ENCODE results near the gene HAUS8. TPM values are rescaled to one million over a fixed set of nuclear protein-coding genes. Genes with fewer than 3 reads are reported as not detected.

HAUS8 gene, protein sequence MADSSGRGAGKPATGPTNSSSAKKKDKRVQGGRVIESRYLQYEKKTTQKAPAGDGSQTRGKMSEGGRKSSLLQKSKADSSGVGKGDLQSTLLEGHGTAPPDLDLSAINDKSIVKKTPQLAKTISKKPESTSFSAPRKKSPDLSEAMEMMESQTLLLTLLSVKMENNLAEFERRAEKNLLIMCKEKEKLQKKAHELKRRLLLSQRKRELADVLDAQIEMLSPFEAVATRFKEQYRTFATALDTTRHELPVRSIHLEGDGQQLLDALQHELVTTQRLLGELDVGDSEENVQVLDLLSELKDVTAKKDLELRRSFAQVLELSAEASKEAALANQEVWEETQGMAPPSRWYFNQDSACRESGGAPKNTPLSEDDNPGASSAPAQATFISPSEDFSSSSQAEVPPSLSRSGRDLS
- total RNA-seq: 10 to 100 TPM; 26.0 to 35.2 TPM

DNA sequence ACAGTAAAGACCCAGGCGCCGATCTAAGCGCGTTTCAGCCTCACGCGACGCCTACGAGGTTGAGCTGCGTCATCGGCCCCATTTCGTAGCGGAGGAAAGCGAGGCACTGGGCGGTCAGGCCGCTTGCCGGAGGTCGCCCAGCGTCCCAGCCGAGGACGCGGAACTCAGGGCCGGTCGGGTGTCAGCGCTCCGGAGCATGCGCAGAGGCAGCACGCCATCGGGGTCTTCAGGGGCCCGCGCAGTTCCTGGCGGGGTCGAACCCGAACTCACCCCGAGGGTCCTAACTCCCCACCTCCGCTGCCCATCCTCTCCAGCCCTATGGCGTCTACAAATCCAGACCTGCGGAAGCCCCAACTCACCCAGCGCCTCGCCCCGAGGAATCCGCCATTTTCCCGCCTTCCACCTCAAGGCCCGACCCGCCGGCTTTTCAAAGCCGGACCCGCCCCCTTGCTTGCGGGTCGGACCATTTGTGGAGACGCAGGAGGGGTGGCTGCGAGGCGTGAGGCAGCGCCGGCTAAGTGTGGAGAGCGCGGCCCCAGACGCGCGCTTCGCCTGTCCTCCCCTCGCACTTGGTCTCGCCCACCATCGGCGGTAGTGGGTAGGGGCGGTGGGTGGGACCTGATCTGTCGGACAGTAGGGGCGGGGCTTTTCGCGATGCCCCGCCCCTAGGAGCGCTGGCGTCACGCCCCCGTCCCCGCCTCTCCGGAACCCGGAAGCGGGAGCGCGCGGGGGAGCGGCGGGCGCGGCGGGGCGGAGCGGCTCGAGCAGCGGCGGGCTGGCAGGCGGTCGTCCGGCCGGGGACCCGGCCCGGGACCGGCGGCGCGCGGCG is at the start of gene HAUS8, which contains the start of gene MYO9B:
TSS of gene HAUS8 (minus strand) at position 418 of the 829 bp plus-strand sequence. CDS start at position 388, 30 bp downstream.
TSS of gene MYO9B (plus strand) at position 743 of the 829 bp plus-strand sequence. CDS start 25,941 bp downstream, outside the sequence.
- no peaks in the 10 kb centered on the region for H3K9me3 Mint-ChIP-seq
- peak within 1 kb of the TSS; percentile 99 for H3K4me3 Mint-ChIP-seq
- no peaks in the 10 kb centered on the region for H3K27me3 Mint-ChIP-seq
- peaks cover 54% of the 10 kb centered on the region for H3K36me3 Mint-ChIP-seq (ENCODE audit: low read depth)
- peaks cover 33% of the 10 kb centered on the region for H3K4me1 Mint-ChIP-seq
- peak within 1 kb of the TSS; percentile 97 for H3K27ac Mint-ChIP-seq
- ATAC-seq (replicated peaks): peak; percentile 80

DNA sequence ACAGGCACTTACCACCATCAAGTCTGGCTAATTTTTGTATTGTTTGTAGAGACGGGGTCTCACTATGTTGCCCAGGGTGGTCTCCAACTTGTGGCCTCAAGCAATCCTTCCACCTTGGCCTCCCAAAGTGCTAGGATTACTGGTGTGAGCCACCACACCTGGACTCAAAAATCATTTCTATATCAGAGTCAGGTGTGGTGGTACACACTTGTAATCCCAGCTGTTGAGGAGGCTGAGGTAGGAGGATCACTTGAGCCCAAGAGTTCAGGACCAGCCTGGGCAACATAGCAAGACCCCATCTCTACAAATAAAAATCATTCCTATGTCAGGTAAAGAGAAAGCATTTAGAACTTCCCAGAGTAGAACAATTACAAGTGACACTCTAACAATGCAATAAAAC is 48.8 kb upstream of the HAUS8 start:
- Mint-ChIP-seq H3K36me3 (ENCODE audit: low read depth) (peaks cover 37% of the 10 kb centered on the region), H3K27ac (peak overlapping the region; percentile 64), H3K27me3 (no peaks in the 10 kb centered on the region), H3K9me3 (no peaks in the 10 kb centered on the region), H3K4me1 (peaks cover 22% of the 10 kb centered on the region), H3K4me3 (peak overlapping the region; percentile 91)
- ATAC-seq (replicated peaks): no peak

DNA sequence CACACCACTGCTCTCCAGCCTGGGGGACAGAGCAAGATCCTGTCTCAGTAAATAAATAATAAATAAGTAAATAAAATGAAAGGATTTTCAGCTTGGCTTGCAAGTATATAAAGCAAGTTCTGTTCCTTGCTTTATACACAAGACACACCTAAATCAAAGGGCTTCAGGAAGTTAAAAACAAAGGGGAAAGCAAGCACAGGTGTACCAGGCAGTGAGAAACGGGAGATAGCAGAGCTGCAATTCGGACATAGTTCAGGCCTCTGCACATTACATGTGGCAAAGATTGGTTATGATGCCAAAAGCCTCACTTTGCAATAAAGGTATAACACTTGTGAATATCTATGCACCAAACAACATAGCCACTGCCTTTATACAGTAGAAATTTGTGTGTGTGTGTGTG is 47.8 kb upstream of the HAUS8 start:
- Mint-ChIP-seq H3K36me3 (ENCODE audit: low read depth) (peaks cover 34% of the 10 kb centered on the region), H3K4me3 (no peak overlapping the region), H3K9me3 (no peaks in the 10 kb centered on the region), H3K27me3 (no peaks in the 10 kb centered on the region), H3K27ac (no peak overlapping the region), H3K4me1 (peaks cover 22% of the 10 kb centered on the region)
- ATAC-seq (replicated peaks): no peak

DNA sequence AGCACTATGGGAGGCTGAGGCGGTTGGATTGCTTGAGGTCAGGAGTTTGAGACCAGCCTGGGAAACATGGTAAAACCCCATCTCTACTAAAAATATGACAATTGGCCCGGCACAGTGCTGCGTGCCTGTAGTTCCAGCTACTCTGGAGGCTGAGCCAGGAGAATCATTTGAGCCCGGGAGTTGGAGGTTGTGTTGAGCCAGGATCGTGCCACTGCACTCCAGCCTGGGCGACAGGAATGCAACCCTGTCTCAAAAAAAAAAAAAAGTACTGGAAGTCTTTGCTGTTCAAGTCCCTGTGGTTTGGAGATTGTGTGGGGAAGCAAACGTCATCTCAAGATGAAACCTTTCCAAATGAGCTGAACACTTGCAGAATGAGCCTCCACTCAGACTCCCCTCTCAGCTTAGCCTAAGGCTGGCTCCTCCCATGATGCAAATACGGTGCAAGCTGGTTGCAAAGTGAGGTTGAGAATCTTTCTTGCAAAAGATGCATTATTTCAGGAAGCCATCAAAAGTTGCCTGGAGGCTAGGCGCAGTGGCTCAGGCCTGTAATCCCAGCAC is 46.6 kb upstream of the HAUS8 start:
- no peak overlapping the region for H3K27ac Mint-ChIP-seq

DNA sequence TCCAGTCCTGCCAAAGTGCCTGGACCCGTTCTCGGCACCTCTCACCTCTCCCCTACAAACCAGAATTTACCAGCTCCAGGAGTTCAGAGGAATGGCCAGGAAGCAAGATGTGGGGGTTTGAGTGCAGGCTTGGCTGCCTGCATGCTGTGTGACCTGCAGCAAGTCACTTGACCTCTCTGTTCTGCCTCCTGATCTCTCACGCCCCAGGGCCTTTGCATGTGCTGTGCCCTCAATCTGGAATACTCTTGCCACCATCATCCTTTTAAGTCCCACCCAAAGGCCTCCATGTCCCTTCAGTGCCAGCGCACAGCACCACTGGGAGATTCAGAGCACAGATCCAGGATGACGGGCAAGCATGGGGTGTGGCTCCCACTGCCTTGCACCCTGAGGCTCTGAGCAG is 43.7 kb upstream of the HAUS8 start:
- Mint-ChIP-seq H3K9me3 (no peaks in the 10 kb centered on the region), H3K4me3 (no peak overlapping the region), H3K27me3 (no peaks in the 10 kb centered on the region), H3K36me3 (ENCODE audit: low read depth) (peaks cover 46% of the 10 kb centered on the region), H3K4me1 (peaks cover 10% of the 10 kb centered on the region), H3K27ac (no peak overlapping the region)
- no peak for ATAC-seq (replicated peaks)

More for the DNA sequence above, 46.6 kb upstream of the HAUS8 start:
- ATAC-seq (replicated peaks): no peak
- no peaks in the 10 kb centered on the region for H3K9me3 Mint-ChIP-seq
- H3K4me3 Mint-ChIP-seq: no peak overlapping the region
- H3K36me3 Mint-ChIP-seq (ENCODE audit: low read depth): peaks cover 23% of the 10 kb centered on the region
- H3K4me1 Mint-ChIP-seq: peaks cover 22% of the 10 kb centered on the region
- H3K27me3 Mint-ChIP-seq: no peaks in the 10 kb centered on the region

DNA sequence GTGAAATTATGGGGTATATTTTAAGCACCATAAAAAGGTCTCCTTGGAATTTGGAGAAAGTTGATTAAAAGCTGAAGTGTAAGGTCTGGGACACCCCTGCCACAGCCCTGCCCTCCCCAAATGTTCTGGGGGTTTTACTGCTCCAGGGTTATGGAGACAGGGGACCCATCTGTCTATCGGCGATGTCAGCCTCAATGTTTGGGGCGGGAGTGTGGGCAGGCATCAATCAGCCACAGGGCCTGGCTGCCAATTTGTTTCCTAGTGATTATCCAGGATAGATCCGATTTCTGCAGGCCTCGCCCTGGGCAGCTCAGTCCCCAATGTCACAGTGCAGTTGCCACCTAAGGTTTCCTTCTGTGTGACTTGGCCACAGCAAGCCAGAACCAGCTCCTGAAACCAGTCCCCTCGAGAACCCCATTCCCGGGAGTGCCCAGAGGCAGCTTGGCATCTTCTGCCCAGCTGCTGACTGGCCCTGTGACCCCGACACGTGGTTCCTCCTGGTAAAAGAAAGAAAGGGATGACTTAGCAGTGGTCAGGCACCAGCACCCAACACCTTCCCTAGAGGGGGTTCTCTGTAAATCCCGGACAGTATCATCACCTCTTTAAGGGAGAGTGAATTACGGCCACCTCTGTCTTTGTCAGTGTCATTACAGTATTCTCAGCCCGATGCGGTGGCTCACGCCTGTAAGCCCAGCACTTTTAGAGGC is 41.9 kb upstream of the HAUS8 start:
- no peak overlapping the region for H3K4me3 Mint-ChIP-seq
- H3K27me3 Mint-ChIP-seq: no peaks in the 10 kb centered on the region
- no peaks in the 10 kb centered on the region for H3K9me3 Mint-ChIP-seq
- ATAC-seq (replicated peaks): no peak
- peaks cover 57% of the 10 kb centered on the region for H3K36me3 Mint-ChIP-seq (ENCODE audit: low read depth)
- H3K27ac Mint-ChIP-seq: no peak overlapping the region
- peaks cover 17% of the 10 kb centered on the region for H3K4me1 Mint-ChIP-seq

DNA sequence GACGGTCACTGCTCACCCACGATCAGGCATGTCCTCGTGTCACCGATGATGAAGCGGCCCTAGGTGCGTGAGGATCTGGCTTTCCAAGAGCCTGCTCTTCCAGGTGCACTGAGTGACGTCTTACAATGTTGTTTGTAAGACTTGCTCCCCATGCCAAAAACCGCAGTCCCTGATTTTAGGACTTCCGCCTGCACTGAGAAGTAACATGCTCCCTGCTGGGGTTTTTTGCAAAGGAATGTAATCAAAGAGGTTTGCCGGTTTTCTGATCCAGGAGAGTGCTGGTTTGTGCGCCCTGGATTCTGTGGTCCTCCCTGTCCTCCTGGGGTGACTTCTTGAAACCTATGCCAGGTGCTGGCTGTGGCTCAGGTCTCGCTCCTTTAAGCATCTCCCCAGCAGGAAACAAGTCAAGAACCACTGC is 39.2 kb upstream of the HAUS8 start:
- H3K27me3 Mint-ChIP-seq: no peaks in the 10 kb centered on the region
- peaks cover 52% of the 10 kb centered on the region for H3K36me3 Mint-ChIP-seq (ENCODE audit: low read depth)
- H3K27ac Mint-ChIP-seq: no peak overlapping the region
- H3K9me3 Mint-ChIP-seq: no peaks in the 10 kb centered on the region
- no peak overlapping the region for H3K4me3 Mint-ChIP-seq
- ATAC-seq (replicated peaks): no peak
- peaks cover 22% of the 10 kb centered on the region for H3K4me1 Mint-ChIP-seq

DNA sequence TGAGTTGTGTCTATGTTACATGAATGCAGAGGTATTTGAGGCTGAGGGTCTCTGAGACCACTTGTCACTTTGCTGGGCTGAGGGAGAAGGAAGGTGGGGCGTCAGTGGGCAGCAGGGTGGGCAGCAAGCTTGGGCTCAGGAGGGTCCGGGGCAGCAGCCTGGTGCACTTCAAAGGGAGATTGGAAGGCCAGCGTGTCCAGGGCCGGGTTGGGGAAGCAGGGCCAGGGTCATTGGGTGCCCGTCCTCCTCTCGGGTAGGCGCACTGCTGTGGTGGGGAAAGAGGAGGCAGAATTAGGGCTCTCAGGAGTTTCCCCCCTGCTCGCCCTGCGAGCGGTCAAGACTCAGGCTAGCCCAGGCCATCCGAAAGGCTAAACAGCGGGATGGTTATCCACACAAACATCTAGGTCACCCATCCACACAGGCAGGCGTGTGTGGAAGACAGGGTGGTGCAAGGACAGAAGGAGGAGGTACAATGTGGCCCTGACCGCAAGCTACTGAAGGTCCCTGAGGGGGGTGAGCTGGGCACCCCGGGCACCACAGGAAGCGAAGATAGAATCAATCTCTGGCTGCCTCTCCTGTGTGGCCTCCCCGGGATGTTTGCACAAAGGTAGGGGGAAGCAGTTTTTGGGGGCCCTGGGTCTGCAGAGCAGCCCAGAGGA is 38.0 kb upstream of the HAUS8 start:
- Mint-ChIP-seq H3K36me3 (ENCODE audit: low read depth) (peaks cover 56% of the 10 kb centered on the region), H3K27me3 (no peaks in the 10 kb centered on the region), H3K9me3 (no peaks in the 10 kb centered on the region), H3K4me1 (peaks cover 23% of the 10 kb centered on the region), H3K27ac (peak overlapping the region; percentile 64), H3K4me3 (no peak overlapping the region)
- ATAC-seq (replicated peaks): no peak

DNA sequence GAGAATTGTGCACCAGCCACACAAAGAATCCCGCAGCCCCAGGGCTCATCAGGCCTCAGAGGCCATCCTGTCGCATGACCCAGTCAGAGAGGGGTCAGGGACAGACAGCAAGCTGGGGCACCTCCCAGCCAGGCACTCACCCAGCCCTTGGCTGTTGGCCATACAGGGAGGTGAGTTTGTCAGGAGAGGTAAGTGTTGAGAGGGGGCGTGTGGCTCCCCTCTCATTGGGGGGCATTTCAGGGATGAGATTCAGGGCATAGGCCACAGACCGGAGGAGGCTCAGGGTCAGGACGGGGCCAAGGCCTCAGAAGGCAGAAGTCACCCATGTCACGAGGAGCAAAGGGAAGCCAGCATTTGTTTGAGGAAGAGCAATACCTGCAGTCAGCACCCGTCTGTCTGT is 37.4 kb upstream of the HAUS8 start:
- no peak for ATAC-seq (replicated peaks)
- peak overlapping the region; percentile 64 for H3K27ac Mint-ChIP-seq
- no peak overlapping the region for H3K4me3 Mint-ChIP-seq
- peaks cover 24% of the 10 kb centered on the region for H3K4me1 Mint-ChIP-seq
- H3K36me3 Mint-ChIP-seq (ENCODE audit: low read depth): peaks cover 61% of the 10 kb centered on the region
- no peaks in the 10 kb centered on the region for H3K27me3 Mint-ChIP-seq
- no peaks in the 10 kb centered on the region for H3K9me3 Mint-ChIP-seq

DNA sequence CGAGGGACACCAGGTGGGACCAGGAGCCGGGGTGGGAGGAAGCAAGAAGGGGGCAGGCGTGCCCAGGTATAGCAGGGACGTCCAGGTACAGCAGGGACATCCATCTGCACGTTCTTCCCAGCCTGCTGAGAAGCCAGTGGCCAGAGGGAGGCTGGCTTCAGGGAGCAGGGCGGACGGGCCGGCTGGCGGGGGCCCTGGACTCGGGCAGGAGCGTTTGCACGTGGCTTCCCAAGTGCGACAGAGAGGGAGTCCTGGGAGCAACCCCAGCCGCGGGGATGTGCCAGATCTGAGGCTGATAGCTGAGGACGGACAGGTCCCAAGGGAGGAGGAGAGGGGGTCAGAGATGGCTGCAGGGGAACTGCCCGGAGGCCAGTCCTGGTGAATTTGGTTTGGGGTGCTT is 37.0 kb upstream of the HAUS8 start:
- H3K4me1 Mint-ChIP-seq: peaks cover 27% of the 10 kb centered on the region
- no peaks in the 10 kb centered on the region for H3K27me3 Mint-ChIP-seq
- peaks cover 65% of the 10 kb centered on the region for H3K36me3 Mint-ChIP-seq (ENCODE audit: low read depth)
- no peak overlapping the region for H3K4me3 Mint-ChIP-seq
- no peaks in the 10 kb centered on the region for H3K9me3 Mint-ChIP-seq
- H3K27ac Mint-ChIP-seq: peak overlapping the region; percentile 64
- ATAC-seq (replicated peaks): no peak

DNA sequence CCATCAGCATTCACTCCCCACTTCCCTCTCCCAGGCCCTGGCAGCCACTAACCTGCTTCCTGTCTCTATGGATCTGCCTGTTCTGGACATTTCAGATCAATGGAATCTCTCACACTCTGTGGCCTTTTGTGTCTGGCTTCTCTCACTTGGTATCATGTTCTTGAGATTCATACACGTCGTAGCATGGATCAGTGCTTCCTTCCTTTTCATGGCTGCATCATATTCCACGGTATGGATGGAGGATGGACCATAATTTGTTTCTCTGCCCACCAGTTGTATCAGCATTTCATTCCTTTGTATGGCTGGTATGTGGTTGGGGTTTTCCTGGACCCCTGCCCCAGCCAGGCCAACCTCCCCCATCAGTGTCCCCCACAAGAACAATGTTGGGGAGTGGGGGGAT is 36.5 kb upstream of the HAUS8 start:
- Mint-ChIP-seq H3K27me3 (no peaks in the 10 kb centered on the region), H3K4me3 (no peak overlapping the region), H3K36me3 (ENCODE audit: low read depth) (peaks cover 66% of the 10 kb centered on the region), H3K4me1 (peaks cover 27% of the 10 kb centered on the region), H3K27ac (peak overlapping the region; percentile 62), H3K9me3 (no peaks in the 10 kb centered on the region)
- no peak for ATAC-seq (replicated peaks)

DNA sequence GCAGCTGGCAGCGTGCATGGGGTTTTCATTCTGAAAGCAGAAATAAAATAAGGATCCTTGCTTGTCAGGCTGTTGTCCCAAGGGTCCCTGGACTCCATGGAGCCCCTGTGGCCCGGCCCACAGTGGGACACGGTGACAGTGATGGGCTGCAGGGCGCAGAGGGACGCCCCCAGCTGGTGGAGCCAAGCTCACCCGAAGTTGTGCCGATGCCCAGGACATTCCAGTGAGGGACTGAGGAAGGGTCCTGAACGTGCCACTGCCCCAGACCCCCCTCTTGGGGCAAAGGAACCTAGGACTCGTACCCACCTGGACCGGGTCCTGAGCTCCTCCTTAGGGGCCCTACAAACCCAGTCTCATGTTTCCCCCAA is 35.3 kb upstream of the HAUS8 start:
- Mint-ChIP-seq H3K4me1 (peaks cover 24% of the 10 kb centered on the region), H3K27me3 (no peaks in the 10 kb centered on the region), H3K36me3 (ENCODE audit: low read depth) (peaks cover 72% of the 10 kb centered on the region), H3K27ac (no peak overlapping the region), H3K4me3 (no peak overlapping the region), H3K9me3 (no peaks in the 10 kb centered on the region)
- no peak for ATAC-seq (replicated peaks)

DNA sequence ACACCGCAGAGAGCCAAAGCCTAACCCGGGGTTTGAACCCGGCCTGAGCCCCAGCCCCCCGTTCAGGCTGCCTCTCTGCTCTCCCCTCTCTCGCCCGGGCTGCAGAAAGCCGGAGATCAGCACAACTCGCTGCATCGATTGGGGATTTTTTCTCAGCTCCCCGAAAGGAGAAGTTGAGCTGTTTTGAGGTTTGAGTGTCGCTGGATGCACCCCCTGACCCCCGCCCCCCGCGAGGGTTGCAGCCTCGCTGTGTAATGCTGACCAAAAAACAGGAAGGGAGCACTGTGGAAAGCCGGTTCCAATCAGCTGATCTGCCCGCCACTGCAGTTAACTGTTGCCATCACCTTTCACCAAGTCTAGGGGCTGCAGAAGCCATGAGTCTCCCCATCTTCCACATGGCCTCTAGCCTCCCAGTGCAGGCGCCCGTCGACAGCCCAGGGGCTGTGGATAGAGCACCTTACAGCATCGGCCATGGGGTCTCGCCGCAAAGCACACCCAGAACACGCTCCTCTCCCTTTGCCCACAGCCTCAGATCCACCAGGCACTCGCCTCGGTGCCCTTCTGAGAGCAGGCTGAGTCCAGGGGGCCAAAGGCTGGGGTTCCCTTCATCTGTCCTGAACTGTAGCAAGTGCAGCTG is 34.8 kb upstream of the HAUS8 start:
- Mint-ChIP-seq H3K36me3 (ENCODE audit: low read depth) (peaks cover 72% of the 10 kb centered on the region), H3K27ac (peak overlapping the region; percentile 43), H3K27me3 (no peaks in the 10 kb centered on the region), H3K4me1 (peaks cover 22% of the 10 kb centered on the region), H3K4me3 (no peak overlapping the region), H3K9me3 (no peaks in the 10 kb centered on the region)
- no peak for ATAC-seq (replicated peaks)
